Fibroblast of skin of scalp (primary cell): ENCODE measurements around the gene AMPD1.

Experiments used
- DNase-seq: peaks from one replicate; pipeline ENCODE4 v3.0.0-alpha.2; 2013

AMPD1 gene

DNA sequence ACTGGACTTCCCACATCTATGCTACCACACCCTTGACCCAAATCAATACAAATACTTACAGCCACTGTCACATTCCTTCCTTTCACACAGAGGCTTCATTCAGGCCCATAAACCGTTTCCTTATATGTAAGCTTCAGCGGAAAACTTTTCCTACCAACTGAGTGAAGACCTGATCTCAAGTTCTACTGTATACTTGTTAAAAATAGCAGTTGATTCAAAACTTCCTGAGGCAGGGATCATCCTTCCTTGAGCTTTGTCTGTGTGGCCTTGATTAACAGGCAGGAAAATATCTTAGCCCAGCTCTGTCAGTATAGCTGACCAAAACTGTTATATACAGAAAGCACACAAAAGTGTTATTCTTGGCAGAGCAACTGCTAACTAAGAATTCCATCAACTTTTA lies 68.2 kb downstream of the AMPD1 start:
- peak; percentile 47 for DNase-seq

DNA sequence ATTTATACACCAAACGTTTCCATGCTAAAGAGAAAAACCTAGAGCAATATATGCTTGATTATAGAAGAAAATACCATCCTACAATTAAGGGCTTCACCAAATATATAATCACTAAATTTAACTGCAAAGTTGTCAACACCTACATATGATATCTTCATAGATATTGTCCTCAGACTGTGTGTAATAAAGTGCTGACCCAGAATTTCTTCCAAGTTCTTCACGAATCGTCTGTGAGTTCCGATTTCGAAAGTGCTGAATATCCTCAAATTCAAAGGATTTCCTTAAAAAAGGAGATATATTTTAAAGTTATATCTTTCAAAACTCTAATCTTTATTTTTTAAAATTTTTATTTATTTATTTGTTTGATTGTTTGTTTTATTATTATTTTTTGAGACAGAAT lies 72.0 kb downstream of the AMPD1 start:
- no peak for DNase-seq
